Measurements from ENCODE around the gene POT1.

Gene POT1

DNA sequence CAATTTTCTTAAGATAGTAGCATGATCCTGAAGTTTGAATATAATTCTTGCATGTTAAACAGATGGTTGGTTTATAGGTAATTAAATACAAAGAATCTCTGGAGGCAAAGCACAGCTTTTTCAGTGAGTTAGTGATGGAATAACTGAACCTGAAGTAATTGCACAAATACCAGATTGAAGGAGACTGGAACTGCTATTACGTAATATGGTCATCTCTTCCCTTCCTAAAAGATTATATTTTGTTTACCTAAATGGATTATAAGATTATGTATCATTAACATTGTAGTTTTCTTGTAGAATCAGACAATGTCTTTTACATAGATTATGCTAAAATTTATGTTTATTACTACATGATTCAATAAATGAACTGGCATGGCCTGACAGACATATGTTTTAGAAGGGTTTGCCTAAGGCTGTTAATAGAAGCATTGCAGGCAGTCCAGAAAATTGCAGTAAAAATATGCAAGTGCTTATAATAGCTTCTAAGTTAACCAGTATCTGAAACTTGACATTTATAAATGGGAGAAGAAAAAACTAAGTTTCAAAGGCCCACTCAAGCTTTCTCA lies 128.2 kb downstream of the POT1 start:
- FAIRE-seq: no peak

DNA sequence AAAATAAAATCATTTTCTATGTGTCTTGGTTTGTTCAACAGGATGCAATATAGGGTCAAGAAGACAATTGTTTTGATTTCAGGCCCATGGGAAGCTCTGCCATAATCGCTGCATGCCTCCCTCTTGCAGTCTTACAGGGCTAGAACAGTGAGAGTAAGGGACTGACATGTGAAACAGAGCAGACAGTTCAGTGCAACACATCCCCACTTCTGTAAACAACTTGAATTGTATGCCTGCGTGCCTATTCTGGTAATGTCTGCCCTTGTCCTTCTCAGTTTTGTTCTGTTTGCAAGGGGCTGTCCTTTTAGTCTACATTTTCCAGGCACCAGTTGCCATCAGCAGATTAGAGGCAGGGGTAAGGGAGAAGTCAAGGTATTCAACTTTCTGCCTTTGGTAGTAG lies 129.2 kb downstream of the POT1 start:
- no peak for FAIRE-seq

DNA sequence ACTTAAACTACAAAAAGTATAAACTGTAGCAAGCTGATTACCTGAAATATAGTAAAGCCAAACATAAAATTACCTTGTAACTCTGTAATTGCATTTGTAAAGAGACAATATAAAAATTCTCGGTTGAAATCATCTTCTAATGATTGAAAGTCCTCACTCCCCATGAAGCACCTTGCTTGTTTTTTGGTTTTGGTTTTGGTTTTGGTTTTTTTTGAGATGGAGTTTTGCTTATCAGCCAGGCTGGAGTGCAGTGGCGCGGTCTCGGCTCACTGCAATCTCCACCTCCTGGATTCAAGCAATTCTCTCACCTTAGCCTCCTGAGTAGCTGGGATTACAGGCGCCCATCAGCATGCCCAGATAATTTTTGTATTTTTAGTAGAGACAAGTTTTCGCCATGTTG lies 130.2 kb downstream of the POT1 start:
- FAIRE-seq: no peak

DNA sequence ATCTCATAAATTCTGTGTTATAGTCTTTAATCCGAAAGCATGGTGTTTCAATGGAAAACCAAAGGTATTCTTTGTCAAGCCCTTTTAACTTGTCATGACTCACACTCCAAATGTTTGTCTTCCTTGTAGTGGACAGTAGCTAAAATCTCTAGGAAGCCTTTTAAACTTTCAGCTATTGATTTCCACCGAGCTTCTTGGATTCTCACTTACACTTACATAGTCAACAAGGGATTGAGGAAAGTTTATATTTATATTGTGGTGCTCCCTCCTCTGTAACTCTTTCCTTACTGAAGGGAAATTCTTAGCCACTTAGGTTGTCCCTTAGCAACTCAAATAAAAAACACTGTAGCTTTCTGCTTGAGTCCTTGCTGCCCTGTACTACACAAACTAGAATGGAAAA lies 132.9 kb downstream of the POT1 start:
- no peak for FAIRE-seq

- FAIRE-seq: no peak
These were observed 136.9 kb downstream of the POT1 start for GRCh38 chr7:124792696-124793095.

DNA sequence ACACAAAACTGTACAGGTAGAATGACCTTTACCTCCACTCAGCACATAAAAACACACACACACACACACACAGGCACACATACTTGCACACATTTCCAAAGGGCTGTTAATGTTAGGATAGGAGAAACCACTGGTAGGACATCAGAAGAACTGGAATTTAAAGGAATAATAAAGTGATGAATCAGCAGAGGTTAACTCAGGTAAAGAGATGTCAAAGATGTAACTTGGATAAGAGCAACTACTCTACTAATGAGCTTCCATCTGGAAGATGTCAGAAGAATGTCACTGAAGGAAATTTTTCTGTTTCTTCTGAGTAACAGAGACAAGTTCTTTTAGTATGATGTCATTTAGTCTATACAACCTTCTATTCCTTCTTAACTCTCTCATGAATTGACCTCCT lies 137.6 kb downstream of the POT1 start:
- FAIRE-seq: no peak

GRCh38 chr7:124791426-124791825 lies 138.2 kb downstream of the POT1 start:
- FAIRE-seq: no peak

GRCh38 chr7:124790645-124791044 lies 139.0 kb downstream of the POT1 start:
- FAIRE-seq: no peak

GRCh38 chr7:124785994-124786393 lies 143.6 kb downstream of the POT1 start:
- no peak for FAIRE-seq

GRCh38 chr7:124784879-124785818 lies 144.5 kb downstream of the POT1 start:
- peak; percentile 86 for FAIRE-seq

GRCh38 chr7:124783271-124783670 lies 146.4 kb downstream of the POT1 start:
- no peak for FAIRE-seq

DNA sequence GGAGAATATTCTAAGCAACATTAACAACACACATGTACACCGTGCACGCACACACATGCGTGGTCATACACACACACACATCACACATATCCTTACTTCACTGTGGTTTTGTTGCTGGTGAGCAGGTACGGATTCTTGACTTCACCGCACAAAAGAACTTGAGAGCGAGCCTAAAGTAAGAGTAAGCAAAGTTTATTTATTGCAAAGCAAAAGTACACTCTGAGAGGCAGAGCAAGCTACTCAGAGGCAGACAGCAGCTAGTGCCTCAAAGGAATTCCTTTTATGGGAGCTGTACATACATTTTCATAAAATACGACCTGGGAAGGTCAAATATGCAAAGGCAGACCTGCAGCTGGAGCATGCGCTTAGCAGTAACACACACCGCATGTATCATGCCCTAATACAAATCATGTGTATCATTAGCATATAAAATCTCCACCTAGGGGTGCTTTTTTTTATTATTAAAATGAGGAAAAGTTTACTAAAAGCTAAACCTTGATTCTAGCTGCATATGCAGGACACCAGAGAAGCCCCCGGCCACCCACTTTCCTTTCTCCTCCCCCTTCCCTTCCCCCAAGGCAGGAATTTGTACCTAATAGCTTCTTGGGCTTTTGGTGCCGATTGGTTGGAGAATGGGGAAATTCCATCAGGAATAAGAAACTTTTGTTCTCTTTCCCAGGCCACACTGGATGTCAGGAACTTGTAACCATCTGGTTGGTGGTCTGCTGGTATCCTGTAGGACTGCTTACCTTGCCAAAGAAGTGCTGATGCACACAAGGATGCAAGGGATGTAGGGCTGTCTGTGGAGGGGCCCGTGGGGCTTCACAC lies 147.5 kb downstream of the POT1 start:
- no peak for FAIRE-seq

DNA sequence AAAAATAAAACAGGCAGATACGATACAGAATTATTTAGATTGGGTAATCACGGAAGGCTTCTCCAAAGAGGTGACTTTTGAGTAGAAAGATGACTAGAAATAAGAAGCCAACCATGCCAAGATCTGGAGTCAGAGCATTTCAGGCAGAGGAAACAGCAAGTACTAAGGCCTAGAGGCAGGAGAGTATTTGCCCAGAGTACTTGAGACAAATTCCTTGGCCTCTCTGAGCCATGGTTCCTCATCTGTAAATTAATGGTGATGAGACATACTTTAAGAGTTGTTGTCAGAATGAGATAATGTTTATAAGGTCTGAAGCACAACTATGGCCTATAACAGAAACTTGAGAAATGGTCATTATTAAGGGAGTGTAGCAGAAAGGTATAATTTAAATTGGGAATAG lies 148.2 kb downstream of the POT1 start:
- FAIRE-seq: no peak

- FAIRE-seq: no peak
These were observed 149.0 kb downstream of the POT1 start for GRCh38 chr7:124780608-124781007.

- no peak for FAIRE-seq
These were observed 149.6 kb downstream of the POT1 start for GRCh38 chr7:124780056-124780455.

GRCh38 chr7:124779620-124780019 lies 150.0 kb downstream of the POT1 start:
- no peak for FAIRE-seq

- FAIRE-seq: no peak
These were observed 150.4 kb downstream of the POT1 start for GRCh38 chr7:124779194-124779593.

DNA sequence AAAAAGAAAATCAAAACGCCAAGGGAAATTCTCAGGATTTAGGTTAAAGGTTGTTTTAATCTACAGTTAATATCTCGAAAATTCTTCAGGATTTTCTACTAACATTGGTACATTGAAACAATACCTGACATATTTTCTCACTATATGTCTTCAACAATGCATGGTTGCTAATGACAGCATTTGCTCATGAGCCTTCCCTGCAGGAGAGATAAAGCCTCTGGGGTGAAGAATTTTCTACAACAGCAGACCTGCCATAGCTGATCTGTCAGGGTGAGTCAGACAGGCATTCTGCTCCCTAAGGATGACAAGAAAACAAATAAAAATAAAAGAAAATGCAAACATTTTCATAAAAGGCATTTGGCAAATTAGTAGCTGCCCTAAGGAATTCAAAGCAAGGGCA lies 152.4 kb downstream of the POT1 start:
- FAIRE-seq: no peak

GRCh38 chr7:124776153-124776552 lies 153.5 kb downstream of the POT1 start:
- no peak for FAIRE-seq

DNA sequence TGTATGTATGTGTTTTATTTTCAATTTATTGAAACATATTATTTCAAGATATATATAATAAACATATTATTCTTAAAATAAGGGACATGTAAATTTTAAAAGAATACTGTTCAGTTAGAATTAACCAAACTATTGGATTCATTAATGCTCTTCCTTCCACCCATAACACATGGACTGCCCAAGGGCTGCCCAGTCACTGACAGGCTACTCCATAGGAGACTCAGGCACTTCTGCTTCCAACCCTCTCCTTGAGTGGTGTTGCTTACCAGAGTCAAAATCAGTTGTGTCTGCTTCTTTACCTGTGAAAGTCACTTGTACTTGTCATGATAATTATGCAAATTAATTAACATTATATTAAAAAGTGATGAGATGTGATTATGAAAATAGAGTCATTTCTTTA lies 154.2 kb downstream of the POT1 start:
- FAIRE-seq: no peak

DNA sequence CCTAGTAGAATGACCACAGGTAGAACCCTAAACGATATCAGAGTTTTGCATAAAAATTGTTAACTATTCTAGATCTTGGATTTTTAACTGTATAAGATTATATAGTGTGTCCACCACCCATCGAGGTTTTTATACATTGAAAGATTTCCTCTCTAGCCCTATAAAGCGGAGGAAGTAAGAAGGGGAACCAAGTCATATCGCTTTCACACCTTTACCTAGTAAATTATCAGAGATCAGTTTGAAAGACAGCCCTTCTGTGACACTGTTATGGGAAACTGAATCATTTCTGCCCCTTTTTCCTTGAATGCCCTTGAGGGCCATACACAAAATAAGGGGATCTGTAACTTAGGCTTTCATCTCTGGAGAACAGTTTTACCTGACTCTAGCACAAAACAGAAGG lies 155.7 kb downstream of the POT1 start:
- no peak for FAIRE-seq

GRCh38 chr7:124773339-124773738 lies 156.3 kb downstream of the POT1 start:
- no peak for FAIRE-seq

All from G401.6 (cell line).